ENCODE data around the gene ATP6V0A4.

Gene ATP6V0A4

GRCh38 chr7:138781004-138781403 lies 17.0 kb downstream of the ATP6V0A4 start:
- H3K4me2 ChIP-seq (ENCODE audit: low read length), result no peak overlapping the region
- no peak overlapping the region for H2AFZ ChIP-seq
- TF ChIP-seq CTCF (IDR thresholded peaks at IDR 0.05), result no peak
- no peak overlapping the region for H3K27ac ChIP-seq
- peaks cover 3% of the 10 kb centered on the region for H3K4me1 ChIP-seq
- no peak overlapping the region for H3K4me3 ChIP-seq (ENCODE audit: low read depth, low read length)
- no peaks in the 10 kb centered on the region for H3K36me3 ChIP-seq (ENCODE audit: control insufficient read depth, insufficient read depth, low read length)
- no peaks in the 10 kb centered on the region for H3K79me2 ChIP-seq
- no peak overlapping the region for H3K9ac ChIP-seq
- H3K27me3 ChIP-seq (ENCODE audit: control insufficient read depth, insufficient read depth, low read length), result no peaks in the 10 kb centered on the region
- no peaks in the 10 kb centered on the region for H3K9me3 ChIP-seq (ENCODE audit: control insufficient read depth, low read length)

- Histone ChIP-seq H3K4me2 (ENCODE audit: low read length) (no peak overlapping the region), H3K9me3 (ENCODE audit: control insufficient read depth, low read length) (no peaks in the 10 kb centered on the region), H3K79me2 (no peaks in the 10 kb centered on the region), H3K36me3 (ENCODE audit: control insufficient read depth, insufficient read depth, low read length) (no peaks in the 10 kb centered on the region), H3K4me3 (ENCODE audit: low read depth, low read length) (no peak overlapping the region), H3K9ac (no peak overlapping the region), H3K4me1 (peaks cover 3% of the 10 kb centered on the region), H3K27me3 (ENCODE audit: control insufficient read depth, insufficient read depth, low read length) (no peaks in the 10 kb centered on the region), H2AFZ (peak overlapping the region; percentile 57), H3K27ac (no peak overlapping the region)
- TF ChIP-seq CTCF (IDR thresholded peaks at IDR 0.05), result no peak
Observed at GRCh38 chr7:138776166-138776833, 21.7 kb downstream of the ATP6V0A4 start.

DNA sequence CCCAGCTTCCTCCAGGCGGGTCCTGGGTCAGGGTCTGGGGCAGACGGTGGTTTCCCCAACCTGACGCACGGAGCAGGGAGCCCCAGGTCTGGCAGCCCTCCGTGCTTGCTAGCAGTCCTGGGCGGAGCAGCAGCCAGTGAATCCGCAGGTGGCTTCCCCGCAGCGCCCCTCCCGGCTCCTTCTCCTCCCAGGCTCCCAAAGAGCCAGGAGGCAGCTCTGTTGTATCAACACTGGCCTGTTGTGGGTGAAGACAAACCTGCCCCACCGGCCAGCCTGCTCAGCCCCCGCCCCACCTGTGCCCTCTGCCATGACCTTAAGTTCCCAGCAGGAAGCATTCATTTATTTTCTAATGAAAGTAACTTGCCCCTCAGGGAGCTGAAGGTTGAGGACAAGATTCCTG lies 24.2 kb downstream of the ATP6V0A4 start:
- H3K27me3 ChIP-seq (ENCODE audit: control insufficient read depth, insufficient read depth, low read length), result no peaks in the 10 kb centered on the region
- peaks cover 3% of the 10 kb centered on the region for H3K4me1 ChIP-seq
- no peak overlapping the region for H3K4me2 ChIP-seq (ENCODE audit: low read length)
- no peak overlapping the region for H3K27ac ChIP-seq
- TF ChIP-seq CTCF (IDR thresholded peaks at IDR 0.05), result no peak
- no peak overlapping the region for H3K9ac ChIP-seq
- no peak overlapping the region for H2AFZ ChIP-seq
- no peak overlapping the region for H3K4me3 ChIP-seq (ENCODE audit: low read depth, low read length)
- no peaks in the 10 kb centered on the region for H3K36me3 ChIP-seq (ENCODE audit: control insufficient read depth, insufficient read depth, low read length)
- H3K79me2 ChIP-seq, result no peaks in the 10 kb centered on the region
- H3K9me3 ChIP-seq (ENCODE audit: control insufficient read depth, low read length), result no peaks in the 10 kb centered on the region

GRCh38 chr7:138773176-138773575 lies 24.8 kb downstream of the ATP6V0A4 start:
- no peaks in the 10 kb centered on the region for H3K36me3 ChIP-seq (ENCODE audit: control insufficient read depth, insufficient read depth, low read length)
- H2AFZ ChIP-seq, result no peak overlapping the region
- no peaks in the 10 kb centered on the region for H3K9me3 ChIP-seq (ENCODE audit: control insufficient read depth, low read length)
- no peaks in the 10 kb centered on the region for H3K27me3 ChIP-seq (ENCODE audit: control insufficient read depth, insufficient read depth, low read length)
- no peak overlapping the region for H3K4me2 ChIP-seq (ENCODE audit: low read length)
- H3K4me3 ChIP-seq (ENCODE audit: low read depth, low read length), result no peak overlapping the region
- no peak for TF ChIP-seq CTCF (IDR thresholded peaks at IDR 0.05)
- H3K27ac ChIP-seq, result no peak overlapping the region
- H3K9ac ChIP-seq, result no peak overlapping the region
- peaks cover 6% of the 10 kb centered on the region for H3K4me1 ChIP-seq
- no peaks in the 10 kb centered on the region for H3K79me2 ChIP-seq

GRCh38 chr7:138770904-138771303 lies 27.1 kb downstream of the ATP6V0A4 start:
- Histone ChIP-seq H3K27ac (no peak overlapping the region), H2AFZ (no peak overlapping the region), H3K4me2 (ENCODE audit: low read length) (no peak overlapping the region), H3K9me3 (ENCODE audit: control insufficient read depth, low read length) (no peaks in the 10 kb centered on the region), H3K79me2 (no peaks in the 10 kb centered on the region), H3K36me3 (ENCODE audit: control insufficient read depth, insufficient read depth, low read length) (no peaks in the 10 kb centered on the region), H3K4me3 (ENCODE audit: low read depth, low read length) (no peak overlapping the region), H3K9ac (no peak overlapping the region), H3K27me3 (ENCODE audit: control insufficient read depth, insufficient read depth, low read length) (no peaks in the 10 kb centered on the region), H3K4me1 (peaks cover 3% of the 10 kb centered on the region)
- no peak for TF ChIP-seq CTCF (IDR thresholded peaks at IDR 0.05)

All from parathyroid adenoma (tissue), 2 donors.